GM06990 (cell line): ENCODE data around the gene TMEM151A.

ENCODE experiments used
- DNase-seq: peaks from one replicate; pipeline ENCODE4 v3.0.0-alpha.2; 2011; ENCODE audit not compliant: insufficient read length; ENCODE audit errors: extremely low read depth
- H3K27me3 ChIP-seq: replicated peaks from 2 replicates; pipeline ENCODE4 v1.6.0; 2011; ENCODE audit warnings: low read length; ENCODE audit not compliant: control insufficient read depth, insufficient read depth
- H3K36me3 ChIP-seq: 2 replicates; pipeline ENCODE4 v1.5.1; 2011; ENCODE audit warnings: low read length; ENCODE audit not compliant: control insufficient read depth, insufficient read depth
- H3K4me3 ChIP-seq: replicated peaks from 2 replicates; pipeline ENCODE4 v1.5.1; 2011; ENCODE audit warnings: low read depth, mild to moderate bottlenecking, control low read depth, low read length
- CTCF ChIP-seq: IDR thresholded peaks from 2 replicates; pipeline ENCODE4 v1.5.1; 2011; ENCODE audit warnings: low read length, control low read depth, mild to moderate bottlenecking, inconsistent platforms; ENCODE audit not compliant: insufficient read depth, poor library complexity, severe bottlenecking

The TMEM151A gene

GRCh38 chr11:66325263-66325671, 33.6 kb downstream of the TMEM151A start:
- Histone ChIP-seq H3K36me3 (no peaks in the 10 kb centered on the region), H3K4me3 (no peak overlapping the region), H3K27me3 (no peaks in the 10 kb centered on the region)
- DNase-seq = no peak
- TF ChIP-seq CTCF = no peak

- H3K36me3 ChIP-seq = no peaks in the 10 kb centered on the region
- no peak for DNase-seq
- no peaks in the 10 kb centered on the region for H3K27me3 ChIP-seq
- no peak for TF ChIP-seq CTCF
- no peak overlapping the region for H3K4me3 ChIP-seq
Measured at GRCh38 chr11:66326261-66327111, 34.8 kb downstream of the TMEM151A start.

- no peaks in the 10 kb centered on the region for H3K27me3 ChIP-seq
- no peaks in the 10 kb centered on the region for H3K36me3 ChIP-seq
- DNase-seq = no peak
- no peak overlapping the region for H3K4me3 ChIP-seq
- TF ChIP-seq CTCF = no peak
Measured at GRCh38 chr11:66327171-66328030, 35.7 kb downstream of the TMEM151A start.

- Histone ChIP-seq H3K27me3 (no peaks in the 10 kb centered on the region), H3K4me3 (no peak overlapping the region), H3K36me3 (no peaks in the 10 kb centered on the region)
- DNase-seq = no peak
- TF ChIP-seq CTCF = no peak
Measured at GRCh38 chr11:66328031-66328301, 36.3 kb downstream of the TMEM151A start.

- Histone ChIP-seq H3K36me3 (no peaks in the 10 kb centered on the region), H3K4me3 (no peak overlapping the region), H3K27me3 (no peaks in the 10 kb centered on the region)
- TF ChIP-seq CTCF = peak; percentile 91
- peak; percentile 78 for DNase-seq
Measured at GRCh38 chr11:66328302-66329144, 36.8 kb downstream of the TMEM151A start.
